GM21367 (cell line): ENCODE measurements around the gene CTSL.

Source experiments
- ATAC-seq: cut with Tn5 transposase; IDR thresholded peaks from one replicate; pipeline ENCODE4 v1.9.1; 2021; ENCODE audit not compliant: unreplicated experiment

The CTSL gene

DNA sequence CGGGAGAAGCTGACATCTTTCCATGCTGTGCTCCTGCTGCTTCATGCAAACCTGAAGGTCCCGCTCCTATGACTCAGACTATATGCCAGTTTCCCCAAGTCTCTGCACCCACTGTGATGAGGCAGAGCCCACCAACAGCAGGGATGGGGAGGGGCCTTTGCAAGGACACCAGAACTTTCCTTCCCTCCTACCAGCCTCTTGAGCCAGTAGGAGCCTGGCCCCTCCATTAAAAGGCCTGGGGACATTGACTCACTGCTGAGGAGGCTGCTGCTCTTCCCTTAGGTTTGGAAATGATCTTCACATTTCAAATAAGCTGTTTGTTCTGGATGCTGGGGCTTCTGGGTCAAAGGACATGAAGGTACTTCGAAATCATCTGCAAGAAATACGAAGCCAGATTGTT lies 26.1 kb upstream of the CTSL start:
- ATAC-seq: no peak

GRCh38 chr9:87701491-87701890 lies 24.4 kb upstream of the CTSL start:
- no peak for ATAC-seq

- ATAC-seq: no peak
Observed at GRCh38 chr9:87701931-87702421, 23.9 kb upstream of the CTSL start.

DNA sequence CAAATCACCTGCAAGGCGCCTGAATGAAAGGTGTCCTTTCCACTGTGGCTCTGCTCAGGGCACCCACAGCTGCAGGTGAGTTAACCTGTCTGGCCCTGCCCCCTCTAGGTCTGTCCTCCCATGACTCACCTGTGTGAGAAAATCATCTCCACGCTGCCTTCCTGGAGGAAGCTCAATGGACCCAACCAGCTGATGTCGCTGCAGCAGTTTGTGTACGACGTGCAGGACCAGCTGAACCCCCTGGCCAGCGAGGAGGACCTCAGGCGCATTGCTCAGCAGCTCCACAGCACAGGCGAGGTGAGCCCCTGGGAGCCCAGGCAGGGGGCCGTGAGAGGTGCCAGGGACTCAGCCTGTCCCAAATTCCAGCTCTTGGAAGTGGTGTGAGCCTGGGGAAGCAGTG lies 23.0 kb upstream of the CTSL start:
- ATAC-seq: no peak

DNA sequence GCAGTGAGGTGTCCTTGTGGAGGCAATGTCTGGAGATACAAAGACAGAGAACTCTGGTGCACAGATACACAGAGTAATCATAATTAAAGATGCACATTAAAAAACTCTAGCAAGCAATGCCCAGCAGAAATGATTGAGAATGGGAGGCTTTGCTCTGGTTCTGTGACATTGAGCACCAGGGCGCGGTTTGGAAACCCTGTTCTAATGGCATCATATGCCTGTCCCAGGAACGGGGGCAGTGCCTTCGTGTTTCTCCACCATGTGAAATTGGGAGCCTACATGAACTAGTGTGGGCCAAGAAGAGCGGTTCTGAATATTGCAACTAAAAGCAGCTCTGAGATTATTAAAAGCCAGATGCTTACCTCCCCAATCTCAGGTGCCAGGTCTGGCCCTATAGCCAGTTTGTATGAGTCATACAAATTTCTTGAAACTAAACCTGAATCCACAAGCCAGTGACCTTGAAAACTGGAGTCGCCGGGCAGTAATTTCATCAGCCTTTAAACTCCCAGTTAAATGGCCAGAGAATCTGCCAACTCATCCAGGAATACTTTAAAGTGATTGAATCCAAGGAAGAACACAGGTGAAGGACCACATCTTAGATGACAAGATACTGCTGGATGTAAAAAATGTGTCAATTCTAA lies 22.2 kb upstream of the CTSL start:
- no peak for ATAC-seq

GRCh38 chr9:87704342-87704741 lies 21.6 kb upstream of the CTSL start:
- no peak for ATAC-seq

- no peak for ATAC-seq
Observed at GRCh38 chr9:87706066-87706739, 19.7 kb upstream of the CTSL start.

DNA sequence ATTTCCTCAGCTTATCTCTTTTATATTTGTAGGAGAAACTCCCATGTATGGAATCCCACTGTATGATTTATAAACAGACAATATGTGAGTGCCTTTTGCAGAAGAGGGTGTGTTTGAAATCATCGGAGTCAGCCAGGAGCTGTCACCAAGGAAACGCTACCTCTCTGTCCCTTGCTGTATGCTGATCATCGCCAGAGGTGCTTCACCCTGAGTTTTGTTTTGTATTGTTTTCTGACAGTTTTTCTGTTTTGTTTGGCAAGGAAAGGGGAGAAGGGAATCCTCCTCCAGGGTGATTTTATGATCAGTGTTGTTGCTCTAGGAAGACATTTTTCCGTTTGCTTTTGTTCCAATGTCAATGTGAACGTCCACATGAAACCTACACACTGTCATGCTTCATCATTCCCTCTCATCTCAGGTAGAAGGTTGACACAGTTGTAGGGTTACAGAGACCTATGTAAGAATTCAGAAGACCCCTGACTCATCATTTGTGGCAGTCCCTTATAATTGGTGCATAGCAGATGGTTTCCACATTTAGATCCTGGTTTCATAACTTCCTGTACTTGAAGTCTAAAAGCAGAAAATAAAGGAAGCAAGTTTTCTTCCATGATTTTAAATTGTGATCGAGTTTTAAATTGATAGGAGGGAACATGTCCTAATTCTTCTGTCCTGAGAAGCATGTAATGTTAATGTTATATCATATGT lies 18.0 kb upstream of the CTSL start:
- no peak for ATAC-seq

- ATAC-seq: no peak
Observed at GRCh38 chr9:87708546-87708945, 17.4 kb upstream of the CTSL start.

- ATAC-seq: no peak
Observed at GRCh38 chr9:87708986-87709728, 16.8 kb upstream of the CTSL start.

GRCh38 chr9:87710443-87710842 lies 15.5 kb upstream of the CTSL start:
- ATAC-seq: no peak

DNA sequence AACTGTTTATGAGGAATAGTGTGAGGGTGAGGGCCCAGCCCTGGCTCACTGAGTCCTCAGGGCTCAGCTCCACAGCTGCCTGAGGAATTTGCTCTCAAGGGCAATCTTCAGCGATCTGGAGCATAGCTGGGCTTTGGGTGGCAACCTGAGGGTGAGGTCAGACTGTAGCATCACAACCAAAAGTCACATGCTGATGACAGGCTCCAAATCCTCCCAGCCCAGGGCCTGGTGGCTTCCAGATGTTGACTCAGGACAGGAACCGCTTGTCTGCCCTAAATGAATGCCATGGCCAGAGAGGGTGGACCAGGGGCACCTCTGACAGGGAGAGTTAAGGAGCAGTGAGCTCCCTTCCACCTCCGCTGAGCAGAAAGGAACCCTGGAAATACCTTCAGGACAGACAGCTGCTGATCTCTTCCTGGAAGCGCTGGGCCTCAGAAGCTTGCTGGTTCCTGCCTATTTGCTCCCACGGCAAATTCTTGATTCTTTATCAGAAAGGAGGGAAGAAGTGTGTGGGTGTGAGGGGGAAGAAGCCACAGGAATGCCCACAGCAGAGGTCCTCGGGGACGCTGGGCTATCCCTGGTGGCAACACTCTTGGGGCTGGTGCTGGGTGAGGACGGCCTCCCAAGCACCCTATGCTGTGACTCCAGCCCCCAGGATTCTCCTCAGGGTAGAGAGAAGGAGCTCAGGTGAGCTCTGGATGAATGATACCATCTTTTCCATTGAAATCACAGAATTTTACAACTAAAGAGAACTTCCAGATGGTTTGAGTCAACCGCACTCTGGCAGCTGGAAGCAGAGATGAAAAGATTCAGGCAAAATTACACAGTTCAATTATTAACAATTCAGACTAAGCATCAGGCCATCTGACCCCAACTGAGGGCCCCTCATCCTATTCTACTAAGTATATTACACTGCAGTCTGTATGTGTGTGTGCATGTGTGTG lies 13.8 kb upstream of the CTSL start:
- no peak for ATAC-seq

DNA sequence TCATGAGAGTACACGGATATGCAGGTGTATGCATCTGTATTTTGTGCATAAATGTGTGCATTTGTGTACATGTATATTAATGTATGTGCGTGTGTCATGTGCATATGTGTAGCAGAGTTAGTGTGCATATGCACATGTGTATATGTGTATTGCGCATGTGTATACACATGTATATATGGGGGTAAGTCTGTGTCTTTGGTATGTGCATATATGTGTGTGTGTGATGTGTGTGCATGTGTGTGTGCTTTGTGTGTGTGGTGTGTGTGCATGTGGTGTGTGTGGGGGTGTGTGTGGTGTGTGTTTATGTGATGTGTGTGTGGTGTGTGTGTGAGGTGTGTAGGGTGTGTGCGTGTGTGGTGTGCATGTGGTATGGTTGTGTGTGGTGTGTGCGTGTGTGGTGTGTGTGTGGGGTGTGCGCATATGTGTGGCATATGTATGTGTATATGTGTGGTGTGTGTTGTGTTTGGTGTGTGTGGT lies 13.1 kb upstream of the CTSL start:
- ATAC-seq: no peak

GRCh38 chr9:87713278-87713987 lies 12.5 kb upstream of the CTSL start:
- no peak for ATAC-seq

DNA sequence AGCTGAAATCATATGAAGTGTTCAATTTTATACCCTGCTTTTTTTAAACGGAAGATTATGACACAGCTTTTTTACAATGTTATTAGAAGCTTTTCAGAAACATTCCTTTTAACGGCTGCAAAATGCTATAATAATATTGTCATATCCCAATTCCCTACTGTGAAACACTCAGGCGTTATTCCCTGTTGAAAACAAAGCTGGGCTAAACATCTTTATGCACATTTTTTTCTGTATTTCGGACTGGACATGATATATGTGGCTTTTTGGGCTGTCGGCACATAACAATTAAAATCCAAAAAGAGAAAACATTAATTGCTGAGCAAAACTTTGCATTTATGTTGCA lies 12.0 kb upstream of the CTSL start:
- no peak for ATAC-seq

DNA sequence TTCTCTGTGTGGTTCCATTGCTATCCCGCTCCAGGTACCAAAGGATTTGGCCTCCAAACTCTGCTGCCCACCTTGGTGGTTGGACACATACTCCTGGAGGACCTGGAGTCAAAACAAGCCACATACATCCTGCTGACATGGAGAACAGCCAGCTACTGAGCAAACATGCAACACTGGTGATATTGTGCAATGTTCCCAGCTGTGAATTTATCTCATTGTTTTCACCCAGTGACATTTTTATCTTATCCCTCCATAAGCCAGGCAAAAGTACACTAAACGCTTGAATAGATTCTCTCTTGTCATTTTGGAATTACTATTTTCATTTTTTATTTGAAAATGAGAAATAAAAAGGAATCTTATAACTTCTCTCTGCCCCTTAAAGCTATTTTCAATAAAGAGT lies 11.1 kb upstream of the CTSL start:
- no peak for ATAC-seq

DNA sequence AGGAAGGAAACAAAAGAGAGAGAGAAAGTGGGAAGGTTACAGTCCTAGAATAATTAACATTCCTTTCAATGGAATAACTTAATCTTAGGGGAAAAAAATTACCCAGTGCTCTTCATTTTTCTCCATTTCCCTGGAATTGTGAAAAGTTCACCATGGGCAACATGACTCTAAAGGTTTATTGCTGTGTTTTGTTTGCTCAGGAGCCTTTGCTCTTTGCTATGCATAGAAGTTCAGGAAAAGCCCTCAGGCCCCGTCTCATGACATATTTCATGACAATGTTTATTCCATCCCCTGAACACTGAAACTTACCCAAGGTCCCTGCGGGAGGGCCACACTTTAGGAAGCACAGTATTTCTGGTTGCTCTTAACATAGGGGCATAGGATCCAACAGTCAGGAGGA lies 9.8 kb upstream of the CTSL start:
- ATAC-seq: no peak

- no peak for ATAC-seq
Observed at GRCh38 chr9:87717456-87717855, 8.5 kb upstream of the CTSL start.

GRCh38 chr9:87718231-87718630 lies 7.7 kb upstream of the CTSL start:
- no peak for ATAC-seq
